ENCODE measurements around the gene MAP3K10. TPM values are rescaled to one million over a fixed set of nuclear protein-coding genes. Genes with fewer than 3 reads are reported as not detected.

The MAP3K10 gene
- total and polyA plus RNA-seq, 2 of the 13 experiments (the other 11 are each of a cell fraction or from before 2014, with no cell fraction given) = 3.4 to 5.0 TPM

- 96% methylated on average over 12 of the region's 12 CpGs for WGBS (ENCODE audit: low lambda C conversion rate)
- ChIA-PET CTCF (ENCODE audit: low intra/inter-chr PET ratio, low total read pairs) (no interaction called here), POLR2A (no interaction called here)
- no peak overlapping the region for H3K4me2 ChIP-seq (ENCODE audit: low read depth, low read length)
- H3K79me2 ChIP-seq (ENCODE audit: insufficient read depth, low read length) = peaks cover 8% of the 10 kb centered on the region
- no peak overlapping the region for H3K9ac ChIP-seq (ENCODE audit: insufficient read depth, low read depth, low read length)
- peaks cover 8% of the 10 kb centered on the region; the same call in 1 of the 2 replicates for H3K4me1 ChIP-seq (ENCODE audit: insufficient read depth, low read length)
- no peak overlapping the region for H2AFZ ChIP-seq (ENCODE audit: low read length)
- H3K27me3 ChIP-seq (ENCODE audit: control insufficient read depth in 1 of 2, insufficient read depth in 2 of 2, low read length in 2 of 2) = no peaks in the 10 kb centered on the region
- no peaks in the 10 kb centered on the region for H4K20me1 ChIP-seq (ENCODE audit: insufficient read depth, low read length)
- no peak overlapping the region for H3K4me3 ChIP-seq (replicated peaks in 1 of 3; ENCODE audit: insufficient read depth in 1 of 3, low read depth in 2 of 3, low read length in 3 of 3)
- no peaks in the 10 kb centered on the region for H3K9me3 ChIP-seq (ENCODE audit: low read length)
- FAIRE-seq = no peak
- TF ChIP-seq NCOA5 (CRISPR knock-in tag; IDR thresholded peaks at IDR 0.05) (no peak), THAP8 (CRISPR knock-in tag; IDR thresholded peaks at IDR 0.05; ENCODE audit: borderline replicate concordance) (no peak), TRIM24 (CRISPR knock-in tag; IDR thresholded peaks at IDR 0.05) (no peak), NR3C1 (CRISPR knock-in tag; IDR thresholded peaks at IDR 0.05) (no peak), GTF2F1 (IDR thresholded peaks at IDR 0.05; ENCODE audit: low read length) (no peak), MEIS2 (CRISPR knock-in tag; IDR thresholded peaks at IDR 0.05) (no peak), PRDM15 (CRISPR knock-in tag; IDR thresholded peaks at IDR 0.05) (no peak), ZNF761 (CRISPR knock-in tag; conservative IDR thresholded peaks at IDR 0.05) (no peak), CBX1 (IDR thresholded peaks at IDR 0.05; ENCODE audit: low read depth) (no peak), BCLAF1 (IDR thresholded peaks at IDR 0.05) (no peak), ZFP82 (CRISPR knock-in tag; IDR thresholded peaks at IDR 0.05; ENCODE audit: borderline replicate concordance) (no peak)
- in situ Hi-C loops (cut with HindIII; ENCODE audit: extremely low pct_ligation_motif_present, low pct_unique_long_range_greater_than_20kb) (loop anchor here (5.0 kb wide), 1 partner anchor 38 kb away; no protein-coding TSS in a partner anchor), intact Hi-C loops (cut with micrococcal nuclease; ENCODE audit: unreplicated experiment) (no loop called here)
- H3K36me3 ChIP-seq (replicated peaks in 1 of 2; ENCODE audit: control insufficient read depth in 1 of 2, insufficient read depth in 2 of 2, low read length in 2 of 2) = peaks cover 11 to 56% of the 10 kb centered on the region in 2 experiments
- H3K27ac ChIP-seq (ENCODE audit: extremely low read length, insufficient read depth, low read length) = no peak overlapping the region
- BruUV-seq (replicated peaks) = no TSS peak
- DNase-seq (ENCODE audit: low spot score) = no peak
- no peak for ATAC-seq
Measured at GRCh38 chr19:40244579-40245317, 53.5 kb downstream of the MAP3K10 start.

Data from HepG2 (cell line).